ENCODE results near the gene LHFPL3. TPM values are rescaled to one million over a fixed set of nuclear protein-coding genes. Genes with fewer than 3 reads are reported as not detected.

LHFPL3 gene
- total and polyA plus RNA-seq, 9 donors: 0.04 to 0.53 (median 0.27) TPM; not detected in 4

GRCh38 chr7:104528142-104528541 is 199.7 kb downstream of the LHFPL3 start:
- TF ChIP-seq POLR2A (IDR thresholded peaks at IDR 0.05) (no peak), CTCF (IDR thresholded peaks at IDR 0.05) (no peak), EP300 (IDR thresholded peaks at IDR 0.05) (no peak)
- Histone ChIP-seq H3K27me3 (no peaks in the 10 kb centered on the region), H3K4me3 (no peak overlapping the region), H3K36me3 (no peaks in the 10 kb centered on the region), H3K9me3 (no peaks in the 10 kb centered on the region), H3K27ac (no peak overlapping the region), H3K4me1 (ENCODE audit: insufficient read depth) (no peaks in the 10 kb centered on the region)
- intact Hi-C loops (cut with DNase I): no loop called here
- DNase-seq: no peak

- Histone ChIP-seq H3K36me3 (no peaks in the 10 kb centered on the region), H3K27me3 (no peaks in the 10 kb centered on the region), H3K9me3 (no peaks in the 10 kb centered on the region), H3K27ac (no peak overlapping the region), H3K4me1 (ENCODE audit: insufficient read depth) (no peaks in the 10 kb centered on the region), H3K4me3 (no peak overlapping the region)
- TF ChIP-seq CTCF (IDR thresholded peaks at IDR 0.05) (no peak), POLR2A (IDR thresholded peaks at IDR 0.05) (no peak), EP300 (IDR thresholded peaks at IDR 0.05) (no peak)
- intact Hi-C loops (cut with DNase I): no loop called here
- DNase-seq: no peak
- 71 to 77% (median 74%) methylated on average over 2 of the region's 2 CpGs for WGBS, 3 donors
These were observed 201.2 kb downstream of the LHFPL3 start for GRCh38 chr7:104529567-104529966.

- H3K9me3 ChIP-seq: no peaks in the 10 kb centered on the region
- WGBS, 3 donors: 59 to 61% (median 60%) methylated on average over 5 of the region's 5 CpGs
These were observed 201.8 kb downstream of the LHFPL3 start for GRCh38 chr7:104530251-104530650.

GRCh38 chr7:104534149-104534548 is 205.7 kb downstream of the LHFPL3 start:
- Histone ChIP-seq H3K4me3 (no peak overlapping the region), H3K36me3 (no peaks in the 10 kb centered on the region), H3K9me3 (no peaks in the 10 kb centered on the region), H3K27me3 (no peaks in the 10 kb centered on the region), H3K27ac (no peak overlapping the region), H3K4me1 (ENCODE audit: insufficient read depth) (no peaks in the 10 kb centered on the region)
- WGBS, 3 donors: 60 to 73% (median 61%) methylated on average over 4 of the region's 4 CpGs
- TF ChIP-seq CTCF (IDR thresholded peaks at IDR 0.05): no peak
- no peak for TF ChIP-seq EP300 (IDR thresholded peaks at IDR 0.05)
- no peak for TF ChIP-seq POLR2A (IDR thresholded peaks at IDR 0.05)
- intact Hi-C loops (cut with DNase I): loop anchor here in 1 of 4 donors (5.0 kb wide), 1 partner anchor 902 kb away; no protein-coding TSS in a partner anchor
- DNase-seq: no peak

More at GRCh38 chr7:104530251-104530650, 201.8 kb downstream of the LHFPL3 start:
- H3K27me3 ChIP-seq: no peaks in the 10 kb centered on the region
- H3K27ac ChIP-seq: no peak overlapping the region
- H3K4me1 ChIP-seq (ENCODE audit: insufficient read depth): no peaks in the 10 kb centered on the region
- intact Hi-C loops (cut with DNase I): loop anchor here in 1 of 4 donors (5.0 kb wide), 1 partner anchor 898 kb away; no protein-coding TSS in a partner anchor
- TF ChIP-seq CTCF (IDR thresholded peaks at IDR 0.05): no peak
- TF ChIP-seq POLR2A (IDR thresholded peaks at IDR 0.05): no peak
- TF ChIP-seq EP300 (IDR thresholded peaks at IDR 0.05): no peak
- DNase-seq: no peak
- no peak overlapping the region for H3K4me3 ChIP-seq
- no peaks in the 10 kb centered on the region for H3K36me3 ChIP-seq
